ENCODE results near the gene SLC6A5.

Gene SLC6A5

GRCh38 chr11:20671856-20672546 lies 72.6 kb downstream of the SLC6A5 start:
- no peak for FAIRE-seq

GRCh38 chr11:20672575-20672974 lies 73.2 kb downstream of the SLC6A5 start:
- FAIRE-seq: no peak

GRCh38 chr11:20676658-20677057 lies 77.2 kb downstream of the SLC6A5 start:
- FAIRE-seq: no peak

GRCh38 chr11:20688761-20689160 lies 89.4 kb downstream of the SLC6A5 start:
- FAIRE-seq: no peak

- no peak for FAIRE-seq
Observed at GRCh38 chr11:20707876-20708275, 108.5 kb downstream of the SLC6A5 start.

All from A204.1 (cell line).